Skin epidermis (tissue), 12 donors: Measurements from ENCODE around the gene CFAP46.
"Not testable (repeated sequence)": the region's sequence is repeated elsewhere in the genome, so short reads cannot be mapped to it uniquely, and the experiment has no call there.

ENCODE experiments used
- H3K27ac ChIP-seq, 21 experiments: fragments of 200-600 bp; sonication (generic) in 11 of 21; one replicate each; pipeline ENCODE4 v1.5.0; 2020; ENCODE audit warnings: mild to moderate bottlenecking in 3 of 21, inconsistent platforms in 2 of 21, moderate library complexity in 2 of 21
- H3K4me3 ChIP-seq, 7 experiments: fragments of 200-600 bp; sonication (generic) in 2 of 7; one replicate each; pipeline ENCODE4 v1.5.0; 2020; ENCODE audit warnings: inconsistent platforms in 2 of 7, mild to moderate bottlenecking in 2 of 7, moderate library complexity in 1 of 7

CFAP46 gene

DNA sequence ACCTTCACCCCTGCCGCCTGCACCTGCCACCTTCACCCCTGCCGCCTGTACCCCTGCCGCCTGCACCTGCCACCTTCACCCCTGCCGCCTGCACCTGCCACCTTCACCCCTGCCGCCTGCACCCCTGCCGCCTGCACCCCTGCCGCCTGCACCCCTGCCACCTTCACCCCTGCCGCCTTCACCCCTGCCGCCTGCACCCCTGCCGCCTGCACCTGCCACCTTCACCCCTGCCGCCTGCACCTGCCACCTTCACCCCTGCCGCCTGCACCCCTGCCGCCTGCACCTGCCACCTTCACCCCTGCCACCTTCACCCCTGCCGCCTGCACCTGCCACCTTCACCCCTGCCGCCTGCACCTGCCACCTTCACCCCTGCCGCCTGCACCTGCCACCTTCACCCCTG, 53.9 kb downstream of the CFAP46 start:
- H3K4me3 ChIP-seq, H3K27ac ChIP-seq: not testable (repeated sequence)

DNA sequence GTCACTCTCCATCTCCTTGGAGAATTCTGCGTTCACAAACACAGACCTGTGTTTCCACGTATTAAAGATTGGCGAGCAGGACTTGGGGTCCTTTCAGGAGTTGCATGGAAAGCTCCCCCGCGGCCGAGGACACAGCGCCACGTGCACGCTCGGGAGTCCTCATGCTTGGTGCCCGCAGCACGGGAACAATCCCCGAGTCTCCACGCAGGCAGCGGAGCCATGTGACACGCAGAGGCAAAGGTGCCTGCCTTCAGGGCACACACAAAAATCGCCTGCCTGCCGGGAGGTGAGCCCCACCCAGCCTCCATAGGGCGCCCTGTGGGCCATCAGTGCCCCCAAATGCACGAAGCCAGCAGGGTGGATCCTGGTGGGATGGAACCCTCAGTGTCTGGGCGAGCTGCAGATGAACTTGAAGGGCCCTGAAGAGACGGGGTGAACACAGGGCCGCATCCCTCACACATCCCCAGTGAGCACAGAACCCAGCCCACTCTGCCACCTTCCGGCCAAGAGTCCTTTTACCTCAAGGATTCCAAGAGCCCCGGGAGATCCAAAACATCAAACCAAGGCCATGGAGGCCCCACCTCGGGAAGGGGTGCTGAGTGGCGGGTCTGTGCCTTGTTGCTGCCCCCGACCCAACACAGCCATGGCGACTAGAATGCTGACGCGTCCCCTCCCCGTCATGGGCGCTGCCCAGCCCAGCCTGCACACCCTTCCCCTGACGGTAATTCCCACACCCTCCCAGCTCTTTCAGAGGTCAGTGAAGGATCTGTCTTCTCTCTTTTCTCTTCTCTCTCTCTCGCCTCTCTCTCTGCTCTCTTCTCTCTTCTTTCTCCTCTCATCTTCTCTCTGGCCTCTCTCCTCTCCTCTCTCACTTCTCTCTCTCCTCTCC, 55.9 kb downstream of the CFAP46 start:
- no peak overlapping the region for H3K27ac ChIP-seq

DNA sequence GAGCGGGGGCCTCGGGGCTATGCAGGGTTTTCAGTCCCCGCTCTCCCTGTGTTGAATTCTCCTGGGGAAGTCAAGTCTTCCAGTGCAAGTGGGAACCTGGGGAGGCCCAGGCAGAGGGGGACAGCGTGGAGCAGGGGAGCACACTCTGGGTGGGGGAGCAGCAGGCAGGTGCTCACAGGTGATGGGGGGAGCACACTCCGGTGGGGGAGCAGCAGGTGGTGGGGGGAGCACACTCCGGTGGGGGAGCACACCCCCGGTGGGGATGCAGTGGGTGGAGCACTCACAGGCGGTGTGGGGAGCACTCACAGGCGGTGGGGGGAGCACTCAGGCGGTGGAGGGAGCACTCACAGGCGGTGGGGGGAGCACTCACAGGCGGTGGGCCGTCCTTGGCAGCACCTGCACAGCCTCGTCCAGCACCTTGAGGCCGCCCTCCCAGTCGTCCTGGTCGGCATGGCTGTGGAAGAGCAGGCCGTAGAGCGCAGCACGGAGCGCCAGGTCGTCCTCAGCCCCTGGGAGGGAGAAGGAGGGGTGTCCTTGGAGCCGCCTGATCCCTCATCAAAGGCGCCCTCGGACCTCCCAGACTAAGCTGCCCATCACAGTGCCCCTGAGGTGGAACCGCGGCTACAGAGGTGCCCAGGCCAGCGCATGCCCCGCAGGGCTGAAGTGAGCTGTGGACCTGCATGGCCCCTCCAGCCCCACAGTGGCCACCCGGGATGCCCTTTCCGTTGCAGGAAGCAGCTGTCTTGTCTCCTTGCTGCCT, 56.7 kb downstream of the CFAP46 start:
- Histone ChIP-seq H3K4me3 (no peak overlapping the region), H3K27ac (no peak overlapping the region)

More for the DNA sequence above, 55.9 kb downstream of the CFAP46 start:
- no peak overlapping the region for H3K4me3 ChIP-seq

DNA sequence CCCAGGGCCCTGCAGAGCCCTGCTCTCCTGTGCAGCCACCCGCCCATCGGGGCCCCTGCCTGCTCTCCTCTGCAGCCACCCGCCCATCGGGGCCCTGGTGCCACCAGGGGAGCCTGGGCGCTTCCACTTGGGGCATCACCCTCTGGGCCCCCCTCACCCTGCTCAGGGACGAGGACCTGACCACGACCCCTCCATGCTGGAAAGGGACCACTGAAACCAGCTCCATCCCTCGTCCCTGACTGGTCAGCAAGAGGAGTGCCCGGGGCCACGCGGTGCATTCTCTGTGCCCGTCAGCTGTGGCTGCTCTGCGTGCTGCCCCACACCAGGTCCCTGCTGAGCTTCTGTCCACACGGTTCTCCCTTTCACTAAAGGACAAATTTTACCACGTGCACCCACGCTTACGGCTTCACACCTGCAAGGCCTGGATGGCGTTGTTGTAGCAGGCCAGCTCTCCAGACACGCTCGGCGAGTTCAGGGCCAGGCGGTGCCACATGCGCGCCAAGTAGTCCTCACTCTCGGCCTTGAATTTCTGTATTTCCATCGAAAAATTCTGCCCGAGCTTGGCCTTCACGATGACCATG, 57.6 kb downstream of the CFAP46 start:
- H3K4me3 ChIP-seq: no peak overlapping the region
- no peak overlapping the region for H3K27ac ChIP-seq

DNA sequence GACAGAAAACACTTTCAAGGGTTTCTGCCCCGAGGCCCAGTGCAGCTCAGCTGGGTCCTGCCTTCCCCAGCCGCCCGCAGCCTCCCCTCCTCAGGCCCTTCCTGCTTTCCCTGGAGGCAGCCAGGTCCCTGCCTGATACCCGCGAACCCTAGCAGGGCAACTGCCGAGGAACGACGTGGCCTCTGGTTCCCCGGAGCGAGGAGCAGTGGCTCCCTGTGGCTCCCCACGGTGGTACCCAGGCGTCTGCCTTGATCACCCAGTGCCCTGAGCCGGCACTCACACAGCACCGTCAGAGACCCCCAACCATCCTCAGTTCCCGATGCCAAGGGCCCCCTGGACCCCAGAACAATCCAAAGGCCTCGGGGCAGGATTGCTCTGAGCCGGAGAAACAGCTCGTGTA, 58.3 kb downstream of the CFAP46 start:
- Histone ChIP-seq H3K4me3 (no peak overlapping the region), H3K27ac (no peak overlapping the region)

DNA sequence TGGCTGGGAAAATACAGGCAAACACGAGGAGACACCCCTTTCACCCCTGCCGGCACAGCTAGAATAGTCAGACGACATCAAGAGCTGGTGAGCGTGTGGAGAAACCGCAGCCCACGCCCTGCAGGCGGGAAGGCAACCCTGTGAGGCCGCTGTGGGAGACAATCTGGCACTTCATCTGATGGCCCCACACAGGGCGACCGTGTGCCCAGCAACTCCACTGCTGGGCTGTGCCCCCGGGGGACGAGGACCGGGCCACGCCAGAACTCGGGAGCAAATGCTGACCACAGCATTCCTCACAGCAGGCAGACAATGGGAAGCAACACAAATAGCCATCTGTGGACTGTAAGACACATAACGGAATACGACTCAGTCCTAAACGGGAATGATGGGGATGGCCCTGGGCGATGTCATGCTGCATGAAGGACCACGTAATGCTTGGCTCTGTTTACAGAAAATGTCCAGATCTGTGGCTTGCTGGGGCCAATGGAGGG, 58.9 kb downstream of the CFAP46 start:
- H3K4me3 ChIP-seq: no peak overlapping the region
- H3K27ac ChIP-seq: no peak overlapping the region

DNA sequence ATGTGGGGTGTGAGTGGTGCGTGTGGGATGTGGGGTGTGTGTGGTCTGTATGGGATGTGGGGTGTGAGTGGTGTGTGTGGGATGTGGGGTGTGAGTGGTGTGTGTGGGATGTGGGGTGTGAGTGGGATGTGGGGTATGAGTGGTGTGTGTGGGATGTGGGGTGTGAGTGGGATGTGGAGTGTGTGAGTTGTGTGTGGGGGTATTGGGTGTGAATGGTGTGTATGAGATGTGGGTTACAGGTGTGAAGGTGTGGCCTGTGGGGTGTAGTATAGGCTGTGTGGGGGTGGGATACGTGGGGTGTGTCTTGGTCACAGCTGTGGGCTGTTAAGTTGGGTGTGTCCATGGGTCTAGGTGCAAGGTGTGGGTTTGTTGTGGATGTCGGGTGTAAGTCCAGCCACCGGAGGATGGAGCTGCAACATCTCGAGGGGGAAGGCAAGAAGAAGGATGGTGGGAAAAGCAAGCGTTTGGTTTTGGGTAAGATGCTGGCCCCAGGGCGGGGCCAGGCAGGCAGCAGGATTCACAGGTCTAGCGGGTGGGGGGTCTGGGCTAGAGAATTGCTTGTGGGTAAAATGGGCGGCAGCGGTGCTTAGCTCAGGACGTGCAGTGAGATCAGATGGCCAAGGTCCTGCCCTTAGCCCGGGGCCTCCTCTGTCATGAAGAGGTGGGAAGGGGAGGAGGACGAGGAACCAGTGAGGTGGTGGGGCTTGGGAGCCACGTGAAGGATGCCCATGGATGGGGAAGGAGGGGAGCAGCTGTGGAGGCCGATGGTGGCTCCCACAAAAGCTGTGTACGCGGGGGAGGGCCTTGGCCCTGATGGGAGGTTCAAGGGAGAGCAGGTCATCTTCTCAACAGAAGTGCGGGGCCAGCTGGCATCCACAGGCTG, 60.1 kb downstream of the CFAP46 start:
- no peak overlapping the region for H3K27ac ChIP-seq
- H3K4me3 ChIP-seq: no peak overlapping the region

DNA sequence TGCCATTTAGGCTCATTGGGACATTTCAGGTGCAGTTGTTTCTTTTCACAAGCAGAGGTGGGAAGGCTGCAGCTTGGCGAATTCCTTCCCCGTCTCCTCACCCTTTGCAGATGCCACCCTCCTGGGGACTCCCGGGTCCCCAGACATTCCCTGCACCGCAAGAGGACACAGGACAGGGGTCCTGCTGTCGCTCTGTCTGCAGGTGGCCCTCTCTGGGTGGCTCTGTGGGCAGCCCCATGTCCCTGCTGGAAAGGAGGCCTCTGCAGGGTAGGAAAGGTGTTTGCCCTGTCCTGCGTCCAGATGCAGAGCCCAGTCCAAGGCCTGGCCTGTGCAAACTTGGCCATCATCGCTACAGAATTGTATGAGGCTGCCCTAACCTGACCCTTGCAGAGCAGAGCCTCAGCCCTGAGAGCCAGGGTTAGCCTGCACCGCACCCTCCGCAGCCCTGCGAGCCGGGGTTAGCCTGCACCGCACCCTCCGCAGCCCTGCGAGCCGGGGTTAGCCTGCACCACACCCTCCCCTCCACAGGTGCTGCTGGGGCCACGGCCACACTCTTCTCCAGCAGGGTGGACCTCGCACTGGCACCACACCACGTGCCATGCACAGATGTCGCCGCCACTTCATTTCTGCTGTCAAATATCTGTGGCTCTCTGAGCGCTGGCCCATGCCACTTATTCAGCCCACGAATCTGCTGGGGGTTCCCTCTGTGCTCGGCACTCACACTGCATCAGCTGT, 61.0 kb downstream of the CFAP46 start:
- Histone ChIP-seq H3K4me3 (no peak overlapping the region), H3K27ac (no peak overlapping the region)

DNA sequence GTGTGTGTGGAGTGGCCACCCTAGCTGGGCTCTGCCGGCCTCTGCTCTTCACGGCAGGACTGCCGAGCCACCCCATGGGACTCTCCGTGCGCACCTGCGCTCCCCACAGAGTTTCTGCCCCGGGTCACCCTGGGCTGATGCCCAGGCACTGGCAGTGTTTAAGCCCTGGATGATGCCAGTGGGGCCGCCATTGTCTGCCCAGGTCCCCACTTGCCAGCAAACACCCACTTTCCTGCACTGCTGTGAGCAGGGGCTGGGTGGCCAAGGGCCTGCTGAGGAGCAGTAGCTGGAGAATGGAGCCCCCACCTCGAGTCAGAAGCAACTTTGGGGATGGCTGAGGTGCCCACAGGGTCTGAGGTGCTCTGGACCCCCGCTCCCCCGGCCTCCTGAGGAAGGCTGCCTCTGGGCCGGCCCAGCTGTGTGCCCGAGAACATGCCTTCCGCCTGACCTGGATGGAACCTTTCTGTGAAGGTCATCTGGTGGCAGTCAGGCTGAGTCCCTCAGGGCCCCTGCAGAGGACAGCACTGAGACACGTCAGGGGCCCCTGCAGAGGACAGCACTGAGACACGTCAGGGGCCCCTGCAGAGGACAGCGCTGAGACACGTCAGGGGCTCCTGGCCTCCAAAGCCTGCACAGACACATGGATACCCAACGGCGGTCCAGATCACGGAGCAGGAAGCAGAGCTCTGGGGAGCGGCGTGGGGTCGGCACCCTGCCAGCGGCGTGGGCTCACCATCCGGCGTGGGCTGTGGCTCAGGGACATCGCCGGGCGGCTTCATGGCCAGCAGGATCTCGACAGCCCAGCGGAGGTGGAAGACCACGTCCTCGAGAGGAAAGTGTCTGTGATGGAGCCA, 62.0 kb downstream of the CFAP46 start:
- no peak overlapping the region for H3K4me3 ChIP-seq
- H3K27ac ChIP-seq: no peak overlapping the region

DNA sequence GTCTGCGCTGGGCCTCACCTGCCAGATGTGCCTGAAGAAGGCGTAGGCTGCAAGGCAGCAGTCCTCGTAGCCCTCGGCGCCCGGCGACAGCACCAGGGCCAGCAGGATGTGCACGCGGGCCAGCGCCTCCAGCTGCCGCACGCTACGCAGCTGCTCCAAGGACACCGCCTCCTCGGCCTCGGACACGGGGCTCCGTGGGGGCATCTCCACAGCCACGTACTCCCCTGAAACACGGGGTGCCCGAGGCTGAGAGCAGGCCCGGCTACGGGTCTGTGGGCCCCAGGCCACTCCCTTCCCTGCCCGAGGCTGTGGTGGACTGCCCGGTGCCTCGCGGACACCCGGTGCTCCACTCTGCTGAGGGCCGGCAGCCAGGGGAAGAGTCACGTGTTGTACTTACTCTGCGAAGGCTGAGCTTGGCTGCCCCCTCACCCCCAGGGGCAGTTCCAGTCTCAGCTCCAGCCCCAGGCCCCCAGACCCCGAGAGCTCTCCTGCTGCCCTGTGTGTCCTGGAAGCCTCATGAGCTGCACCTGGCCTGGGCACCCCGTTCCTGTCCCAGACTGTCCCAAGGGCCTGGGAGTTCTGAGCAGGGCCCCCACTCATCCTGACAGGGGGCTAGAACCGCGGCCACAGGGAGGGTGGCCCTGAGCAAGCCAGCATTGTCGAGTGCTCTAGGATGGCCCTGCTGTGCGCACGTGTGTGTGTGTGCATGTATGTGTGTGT, 62.8 kb downstream of the CFAP46 start:
- H3K4me3 ChIP-seq: no peak overlapping the region
- H3K27ac ChIP-seq: no peak overlapping the region

DNA sequence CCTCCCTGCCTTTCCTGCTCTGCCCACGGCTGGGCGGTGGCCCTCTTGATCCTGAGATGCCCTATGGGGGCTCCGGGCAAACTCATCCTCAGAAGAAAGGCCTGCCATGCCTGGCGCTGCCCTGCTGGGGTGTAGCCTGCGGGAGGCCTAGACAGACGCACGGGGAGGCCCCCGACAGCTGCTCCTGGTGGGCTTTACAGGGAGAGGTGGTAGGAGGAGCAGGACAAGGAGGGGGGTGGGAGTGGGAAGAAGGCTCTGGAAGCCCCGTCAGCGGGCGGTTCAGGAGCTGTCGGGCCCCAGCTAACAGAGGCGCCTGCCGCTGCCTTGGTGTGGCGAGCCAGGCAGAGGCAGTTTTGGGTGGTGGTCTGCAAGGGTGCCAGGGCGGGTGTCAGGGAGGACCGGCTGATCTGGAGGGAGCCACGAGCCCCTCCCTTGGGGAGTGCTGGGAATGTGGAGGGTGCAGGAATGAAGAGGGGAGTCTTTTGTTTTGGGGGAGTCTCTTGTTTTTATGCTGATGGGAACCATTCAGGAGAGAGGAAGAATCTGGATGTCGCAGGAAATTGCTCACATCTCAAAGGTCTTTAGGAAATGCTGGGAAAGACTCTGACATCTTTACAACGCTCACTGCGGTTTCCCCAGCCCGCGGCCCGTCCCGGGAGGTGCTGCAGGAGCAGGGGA, 63.5 kb downstream of the CFAP46 start:
- no peak overlapping the region for H3K4me3 ChIP-seq

DNA sequence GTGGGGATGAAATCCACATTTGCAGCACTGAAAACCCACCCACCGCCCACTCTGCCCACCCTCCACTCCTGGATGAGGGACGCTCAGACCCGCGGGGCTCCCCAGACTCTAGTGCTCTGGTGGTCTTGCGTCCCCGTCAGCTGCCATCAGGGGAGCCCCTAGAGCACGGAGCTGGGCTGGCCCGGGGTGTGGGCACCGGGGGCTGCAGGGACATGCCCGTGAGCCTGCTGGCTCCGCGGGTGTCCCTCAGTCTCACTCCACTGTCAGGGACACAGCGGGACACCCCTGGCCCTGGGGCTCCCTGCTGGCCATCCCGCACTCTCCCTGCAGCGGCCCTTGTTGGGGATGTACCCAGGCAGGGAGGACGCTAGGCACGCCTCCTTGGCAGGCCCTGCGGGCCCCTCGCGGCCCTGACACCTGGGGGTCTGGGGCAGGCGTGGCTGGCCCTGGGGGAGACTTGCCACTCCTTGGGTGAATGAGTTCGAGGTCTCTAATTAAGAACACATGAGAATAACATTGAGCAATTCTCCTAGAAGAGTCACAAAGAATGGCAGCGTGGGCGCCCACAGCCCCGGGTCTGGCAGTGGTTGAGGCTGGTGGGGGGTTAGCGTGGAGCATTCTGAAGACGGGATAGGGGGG, 64.2 kb downstream of the CFAP46 start:
- no peak overlapping the region for H3K4me3 ChIP-seq
- H3K27ac ChIP-seq: no peak overlapping the region

More for the DNA sequence above, 63.5 kb downstream of the CFAP46 start:
- H3K27ac ChIP-seq: no peak overlapping the region

DNA sequence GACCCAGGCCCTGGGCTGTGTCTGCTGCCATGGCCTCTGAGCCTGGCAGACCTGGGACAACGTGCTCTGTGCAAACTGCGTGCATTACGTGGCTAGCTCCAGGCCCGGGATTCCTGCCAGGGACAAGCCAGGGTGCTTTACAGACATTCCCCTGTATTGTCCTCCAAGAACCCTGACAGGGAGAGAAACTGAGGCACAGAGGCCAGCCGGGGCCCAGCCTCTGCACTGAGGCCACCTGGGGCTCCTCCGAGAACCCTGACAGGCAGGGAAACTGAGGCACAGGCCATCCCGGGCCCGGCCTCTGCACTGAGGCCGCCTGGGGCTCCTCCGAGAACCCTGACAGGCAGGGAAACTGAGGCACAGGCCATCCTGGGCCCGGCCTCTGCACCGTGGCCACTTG, 64.9 kb downstream of the CFAP46 start:
- no peak overlapping the region for H3K4me3 ChIP-seq
- H3K27ac ChIP-seq: no peak overlapping the region

DNA sequence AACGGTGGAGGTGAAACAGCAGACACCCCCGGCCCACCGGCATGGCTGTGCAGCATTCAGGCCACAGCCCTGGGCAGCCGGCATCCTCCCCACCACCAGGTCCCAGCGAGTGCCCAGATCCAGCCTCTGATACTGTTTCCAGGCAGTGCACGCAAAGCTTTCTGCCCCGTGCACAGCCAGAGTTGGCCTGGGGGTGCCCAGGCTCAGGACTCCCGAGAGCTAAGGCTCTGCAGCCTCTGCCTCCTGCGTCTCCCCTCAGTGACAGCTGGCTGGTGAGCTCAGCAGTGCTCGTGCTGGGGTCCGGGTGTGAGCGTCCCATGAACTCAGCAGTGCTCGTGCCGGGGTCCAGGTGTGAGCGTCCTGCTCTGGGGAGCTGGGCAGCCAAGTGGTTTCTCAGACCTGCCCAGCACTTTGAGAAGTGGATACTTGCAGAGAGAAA, 65.4 kb downstream of the CFAP46 start:
- no peak overlapping the region for H3K27ac ChIP-seq

DNA sequence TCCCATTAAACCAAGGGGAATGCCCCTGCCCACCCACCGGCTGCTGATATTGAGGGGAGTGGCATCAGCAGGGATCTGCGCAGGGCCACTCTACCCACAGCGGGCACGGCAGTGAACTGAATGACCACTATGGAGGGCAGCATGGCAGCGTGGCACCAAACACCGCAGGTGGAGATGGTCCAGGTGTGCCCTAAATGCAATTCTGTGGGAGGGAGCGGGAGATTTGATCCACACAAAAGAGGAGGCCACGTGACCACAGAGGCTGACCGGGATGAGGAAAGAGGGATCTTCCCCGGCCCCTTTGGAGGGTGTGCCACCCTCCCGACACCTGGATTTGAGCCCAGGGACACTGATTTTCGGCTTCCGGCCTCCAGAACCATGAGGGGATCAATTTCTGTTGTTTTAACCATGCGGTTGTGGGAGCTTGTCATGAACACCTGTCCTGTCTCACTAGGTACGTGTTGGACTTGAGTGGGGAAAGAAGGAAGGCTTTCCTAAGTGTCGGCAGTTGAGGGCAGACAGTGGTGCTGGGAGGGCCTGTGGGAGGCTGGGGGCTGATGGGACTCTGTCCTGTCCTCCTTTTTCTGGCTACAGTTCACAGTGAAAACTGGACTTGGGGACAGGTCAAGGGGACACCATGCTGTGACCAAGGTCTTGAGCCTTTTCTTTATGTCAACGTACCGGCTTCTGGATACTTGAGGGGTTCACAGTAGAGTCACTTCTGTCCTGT, 66.1 kb downstream of the CFAP46 start:
- no peak overlapping the region for H3K27ac ChIP-seq
- H3K4me3 ChIP-seq: no peak overlapping the region

More for the DNA sequence above, 65.4 kb downstream of the CFAP46 start:
- no peak overlapping the region for H3K4me3 ChIP-seq

DNA sequence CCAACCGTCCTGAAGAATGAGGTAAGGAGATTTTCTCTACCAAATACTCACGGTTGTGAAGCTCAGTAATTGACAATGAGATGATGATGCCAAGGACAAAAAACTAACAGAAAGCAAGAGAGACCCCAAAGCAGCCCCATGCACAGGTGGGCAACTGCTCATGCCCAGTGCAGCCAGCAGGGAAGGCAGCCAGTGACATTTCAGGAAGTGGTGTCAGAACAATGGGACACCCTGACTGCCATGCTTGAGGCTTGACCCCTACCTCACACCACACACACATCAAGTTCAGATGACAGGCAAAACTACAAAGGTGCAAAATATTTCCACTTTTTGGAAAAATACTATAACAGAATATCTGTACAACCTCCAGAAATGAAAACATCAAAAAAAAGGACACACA, 66.9 kb downstream of the CFAP46 start:
- Histone ChIP-seq H3K4me3 (no peak overlapping the region), H3K27ac (no peak overlapping the region)
